HG03469 (cell line): ENCODE results near the gene FAM227B.
"Not testable (repeated sequence)": the region's sequence is repeated elsewhere in the genome, so short reads cannot be mapped to it uniquely, and the experiment has no call there.

Source experiments
- ATAC-seq: cut with Tn5 transposase; IDR thresholded peaks from one replicate; pipeline ENCODE4 v1.9.1; 2021; ENCODE audit warnings: mild to moderate bottlenecking, moderate library complexity, moderate number of reproducible peaks; ENCODE audit not compliant: unreplicated experiment

The FAM227B gene

DNA sequence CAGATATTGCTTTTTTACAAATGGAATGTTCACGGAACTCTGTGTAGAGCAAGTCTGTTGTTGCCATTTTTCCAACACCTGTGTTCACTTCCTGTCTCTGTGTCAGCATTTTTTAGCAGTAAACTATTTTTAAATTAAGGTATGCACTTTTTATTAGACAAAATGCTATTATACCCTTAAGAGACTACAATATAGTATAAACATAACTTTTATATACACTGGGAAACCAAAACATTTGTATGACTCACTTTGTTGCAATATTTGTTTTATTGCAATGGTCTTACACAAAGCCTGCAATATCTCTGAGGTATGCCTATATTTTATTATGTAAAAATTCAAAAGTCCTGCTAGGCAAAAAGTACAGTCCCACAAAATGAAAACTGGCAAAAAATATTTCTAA, 237.4 kb downstream of the FAM227B start:
- no peak for ATAC-seq

GRCh38 chr15:49382394-49382793, 238.2 kb downstream of the FAM227B start:
- no peak for ATAC-seq

- ATAC-seq: no peak
These were observed 239.7 kb downstream of the FAM227B start for GRCh38 chr15:49380912-49381311.

- no peak for ATAC-seq
These were observed 240.6 kb downstream of the FAM227B start for GRCh38 chr15:49379996-49380395.

DNA sequence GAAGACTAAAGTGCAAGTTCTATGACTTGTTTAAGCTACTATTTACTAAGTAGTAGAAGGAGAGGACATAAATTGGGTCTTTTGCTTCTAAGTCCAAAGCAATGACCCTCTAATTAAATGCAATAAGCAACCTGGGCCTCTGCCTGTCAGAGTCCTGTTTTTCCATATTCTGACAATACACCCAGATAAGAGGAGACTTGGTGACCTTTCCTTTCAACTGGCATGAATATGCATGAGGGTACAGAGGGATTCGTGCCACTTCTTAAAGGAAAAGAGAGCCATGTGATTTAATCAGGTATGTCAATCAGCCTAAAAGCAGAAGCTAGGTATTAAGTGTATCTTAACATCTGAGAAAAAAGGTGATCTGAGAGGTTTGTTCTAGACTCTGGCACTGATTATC, 248.3 kb downstream of the FAM227B start:
- ATAC-seq: no peak

DNA sequence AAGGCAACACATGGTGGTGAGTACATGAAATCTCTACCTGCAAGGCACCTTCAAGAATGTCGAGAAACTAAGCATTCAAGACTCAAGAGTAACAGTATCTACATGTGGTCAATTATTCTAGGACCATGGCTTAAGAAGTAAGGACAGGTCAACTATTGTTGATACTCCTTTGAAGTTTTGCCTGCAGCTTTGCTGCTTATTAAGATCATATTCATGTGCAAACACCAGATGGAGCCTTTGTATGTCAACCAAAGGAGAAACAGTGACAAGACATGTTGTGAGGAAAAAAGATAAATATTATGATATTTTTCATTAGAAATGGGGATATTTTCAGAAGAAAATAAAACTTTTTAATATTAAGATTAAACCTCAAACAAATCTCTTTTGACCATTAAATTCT, 249.8 kb downstream of the FAM227B start:
- no peak for ATAC-seq

- no peak for ATAC-seq
These were observed 254.1 kb downstream of the FAM227B start for GRCh38 chr15:49366496-49366895.

GRCh38 chr15:49361370-49361769, 259.2 kb downstream of the FAM227B start:
- no peak for ATAC-seq

DNA sequence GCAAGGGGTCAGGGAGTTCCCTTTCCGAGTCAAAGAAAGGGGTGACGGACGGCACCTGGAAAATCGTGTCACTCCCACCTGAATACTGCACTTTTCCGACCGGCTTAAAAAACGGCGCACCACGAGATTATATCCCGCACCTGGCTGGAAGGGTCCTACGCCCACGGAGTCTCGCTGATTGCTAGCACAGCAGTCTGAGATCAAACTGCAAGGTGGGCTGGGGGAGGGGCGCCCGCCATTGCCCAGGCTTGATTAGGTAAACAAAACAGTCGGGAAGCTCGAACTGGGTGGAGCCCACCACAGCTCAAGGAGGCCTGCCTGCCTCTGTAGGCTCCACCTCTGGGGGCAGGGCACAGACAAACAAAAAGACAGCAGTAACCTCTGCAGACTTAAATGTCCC, 266.2 kb downstream of the FAM227B start:
- not testable (repeated sequence) for ATAC-seq

- ATAC-seq: no peak
These were observed 277.1 kb downstream of the FAM227B start for GRCh38 chr15:49343546-49343945.

DNA sequence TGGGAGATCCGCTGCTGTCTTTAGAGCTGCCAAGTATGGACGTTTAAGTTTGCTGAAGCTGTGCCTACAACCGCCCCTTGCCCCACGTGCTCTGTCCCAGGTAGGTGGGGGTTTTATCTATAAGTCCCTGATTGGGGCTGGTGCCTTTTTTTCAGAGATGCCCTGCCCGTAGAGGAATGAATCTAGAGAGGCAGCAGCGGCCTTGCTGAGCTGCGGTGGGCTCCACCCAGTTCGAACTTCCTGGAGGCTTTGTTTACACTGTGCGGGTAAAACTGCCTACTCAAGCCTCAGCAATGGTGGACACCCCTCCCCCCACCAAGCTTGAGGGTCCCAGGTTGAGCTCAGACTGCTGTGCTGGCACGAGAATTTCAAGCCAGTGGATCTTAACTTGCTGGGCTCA, 281.0 kb downstream of the FAM227B start:
- ATAC-seq: no peak

DNA sequence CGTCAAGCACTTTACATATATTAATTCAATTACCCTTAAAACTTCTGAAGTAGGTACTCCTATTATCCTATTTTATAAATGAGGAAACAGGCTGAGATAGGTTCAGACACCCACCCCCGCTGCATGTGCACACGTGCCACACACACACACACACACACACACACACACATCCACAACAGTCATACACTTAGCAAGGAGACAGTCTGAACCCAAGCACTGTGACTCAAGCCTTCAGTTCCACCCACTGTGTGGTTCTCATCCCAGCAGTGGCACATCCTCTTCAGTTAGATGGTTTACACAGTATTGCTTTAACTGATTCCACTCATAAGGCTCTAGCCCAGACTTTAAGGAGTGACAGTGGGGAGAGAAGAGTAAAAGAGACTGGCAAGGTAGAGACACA, 288.7 kb downstream of the FAM227B start:
- no peak for ATAC-seq

- no peak for ATAC-seq
These were observed 289.2 kb downstream of the FAM227B start for GRCh38 chr15:49331442-49331841.

DNA sequence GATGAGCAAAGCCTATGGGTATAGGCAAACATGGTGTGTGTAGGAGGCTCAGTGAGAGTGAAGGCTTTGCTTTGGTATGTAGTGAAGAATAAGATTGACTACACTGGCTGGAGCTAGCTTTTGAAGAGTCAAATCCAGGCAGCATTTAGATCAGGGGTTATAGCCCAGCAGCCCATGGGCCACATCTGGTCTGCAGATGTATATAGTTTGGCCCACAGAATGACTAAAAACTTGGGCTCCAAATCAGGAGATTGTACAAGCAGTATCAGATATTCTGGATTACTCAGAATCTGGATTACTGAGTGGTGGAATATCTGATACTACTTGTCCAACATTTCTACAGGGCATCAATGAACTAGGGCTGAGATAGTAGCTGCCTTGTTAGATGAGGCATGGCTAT, 290.5 kb downstream of the FAM227B start:
- no peak for ATAC-seq

DNA sequence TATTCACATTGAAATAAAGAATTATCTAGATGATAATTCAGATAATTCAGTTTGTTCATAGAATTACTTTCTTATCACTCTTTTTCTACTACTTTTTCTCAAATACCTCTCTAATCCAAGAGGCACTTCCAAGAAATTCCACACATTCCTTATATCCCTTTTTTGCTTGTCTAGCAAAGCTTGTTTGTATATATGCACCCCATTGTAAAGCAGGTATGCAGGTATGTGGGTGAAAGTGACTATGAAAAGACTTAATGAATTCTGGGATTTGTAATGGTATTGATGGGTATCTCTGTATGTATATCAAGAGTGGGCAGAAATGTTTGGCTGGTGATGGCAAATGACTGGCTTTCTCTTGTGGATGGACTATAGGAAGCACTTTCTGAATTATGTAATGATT, 291.7 kb downstream of the FAM227B start:
- no peak for ATAC-seq

- ATAC-seq: no peak
These were observed 292.7 kb downstream of the FAM227B start for GRCh38 chr15:49327927-49328326.

- ATAC-seq: no peak
These were observed 297.4 kb downstream of the FAM227B start for GRCh38 chr15:49323207-49323606.

DNA sequence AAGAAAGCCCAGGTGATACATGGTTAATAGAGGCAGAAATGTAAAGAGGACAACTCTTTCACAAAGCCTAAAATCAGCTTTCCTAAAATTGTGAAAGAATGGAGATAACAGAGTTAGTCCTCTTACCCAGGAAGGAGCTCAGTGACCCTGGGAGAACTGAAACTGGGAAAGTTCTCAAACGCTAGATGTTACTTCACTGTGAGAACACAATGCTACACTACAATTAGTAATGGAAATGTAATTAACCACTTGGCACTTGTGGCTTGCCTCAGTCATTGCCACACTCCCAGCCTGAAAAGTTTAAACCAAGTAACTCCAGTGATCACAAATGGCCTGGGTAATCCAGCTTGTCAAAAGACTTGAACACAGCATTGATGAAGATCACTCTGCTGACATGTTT, 300.3 kb downstream of the FAM227B start:
- ATAC-seq: no peak

DNA sequence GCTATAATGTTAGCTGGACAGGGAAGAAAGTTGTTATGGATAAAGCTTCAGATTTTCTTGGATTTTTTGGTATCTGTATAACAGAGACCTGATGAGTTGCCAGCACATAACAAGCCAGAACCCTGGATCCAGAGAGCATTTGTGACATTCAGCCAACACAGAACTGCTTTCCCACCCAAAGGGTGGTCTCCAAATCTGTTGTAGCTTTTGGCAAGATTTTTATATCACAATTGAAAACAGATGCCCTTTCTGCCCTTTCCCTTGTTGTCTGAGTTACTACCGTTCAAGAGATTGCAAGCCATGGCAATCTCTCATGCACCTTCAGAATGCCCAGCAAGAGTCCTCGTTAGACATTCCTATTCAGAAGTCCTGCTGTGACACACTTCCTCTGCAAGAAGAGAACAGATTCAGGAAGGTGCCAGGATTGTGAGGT, 305.2 kb downstream of the FAM227B start:
- ATAC-seq: no peak

- no peak for ATAC-seq
These were observed 305.9 kb downstream of the FAM227B start for GRCh38 chr15:49314716-49315115.

- ATAC-seq: no peak
These were observed 307.0 kb downstream of the FAM227B start for GRCh38 chr15:49313650-49314049.

DNA sequence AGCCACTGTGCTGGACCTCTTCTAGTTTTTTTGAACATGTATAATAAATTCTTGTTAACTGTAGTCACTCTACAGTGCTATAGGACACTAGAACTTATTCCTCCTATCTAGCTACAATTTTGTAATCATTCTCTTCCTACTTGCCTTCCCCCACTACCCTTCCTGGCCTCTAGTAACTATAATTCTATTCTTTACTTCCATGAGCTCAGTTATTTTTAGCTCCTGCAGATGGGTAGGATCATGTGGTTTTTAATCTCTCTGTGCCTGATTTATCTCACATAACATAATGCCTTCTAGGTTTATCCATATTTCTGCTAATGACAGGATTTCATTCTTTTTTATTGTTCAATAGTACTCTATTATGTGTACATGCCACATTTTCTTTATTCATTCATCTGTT, 310.7 kb downstream of the FAM227B start:
- ATAC-seq: no peak

DNA sequence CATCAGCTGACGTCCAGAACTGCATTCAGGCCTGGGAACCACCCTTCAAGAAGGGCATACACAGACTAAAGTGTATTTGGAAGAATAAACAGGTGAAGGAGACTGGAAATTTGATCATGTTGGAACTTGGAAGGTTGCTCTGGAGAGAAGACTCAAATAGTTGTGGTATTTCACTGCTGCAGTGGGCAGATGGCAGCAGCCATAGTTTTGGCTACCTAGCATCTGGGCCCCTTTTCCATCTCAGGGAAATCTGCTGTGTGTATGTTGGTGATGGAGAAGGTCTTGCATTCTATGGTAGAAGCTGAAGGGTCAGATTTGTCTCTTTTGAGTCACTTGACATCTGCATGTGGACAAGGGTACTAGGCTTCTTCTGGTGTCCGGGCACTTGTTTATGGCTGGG, 311.9 kb downstream of the FAM227B start:
- ATAC-seq: no peak

GRCh38 chr15:49306551-49306950, 314.1 kb downstream of the FAM227B start:
- no peak for ATAC-seq
